Anterior cingulate cortex (tissue), 58 donors: ENCODE data around the gene AIFM2.
"Not testable (repeated sequence)": the region's sequence is repeated elsewhere in the genome, so short reads cannot be mapped to it uniquely, and the experiment has no call there.

ENCODE experiments used
- DNase-seq, 58 donors: peaks; one replicate each; lab custom pipeline; 2025; lab: John Stamatoyannopoulos, UW

The AIFM2 gene

GRCh38 chr10:70124415-70124814 is 8.2 kb downstream of the AIFM2 start:
- DNase-seq: no peak

DNA sequence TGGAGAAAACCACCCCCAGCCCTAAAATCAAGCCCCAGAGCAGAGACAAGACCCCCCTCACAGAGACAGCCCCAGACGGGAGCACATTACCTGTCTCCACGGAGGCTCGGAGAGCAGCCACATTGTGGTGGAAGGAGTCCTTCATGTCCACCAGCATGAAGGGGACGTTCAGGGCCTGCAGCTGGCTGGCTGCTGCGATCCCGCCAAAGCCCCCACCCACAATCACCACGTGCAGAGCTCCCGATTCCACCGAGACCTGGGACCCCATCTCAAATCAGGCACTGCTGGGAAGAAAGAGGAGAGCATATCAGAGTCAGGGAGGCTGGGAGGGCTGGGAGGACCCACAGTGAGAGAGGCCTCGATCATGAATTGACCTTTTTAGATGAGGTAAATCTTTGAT is 8.8 kb downstream of the AIFM2 start:
- DNase-seq: no peak

GRCh38 chr10:70123166-70123565 is 9.5 kb downstream of the AIFM2 start:
- not testable (repeated sequence) for DNase-seq

- no peak for DNase-seq
Observed at GRCh38 chr10:70122742-70123141, 9.9 kb downstream of the AIFM2 start.

DNA sequence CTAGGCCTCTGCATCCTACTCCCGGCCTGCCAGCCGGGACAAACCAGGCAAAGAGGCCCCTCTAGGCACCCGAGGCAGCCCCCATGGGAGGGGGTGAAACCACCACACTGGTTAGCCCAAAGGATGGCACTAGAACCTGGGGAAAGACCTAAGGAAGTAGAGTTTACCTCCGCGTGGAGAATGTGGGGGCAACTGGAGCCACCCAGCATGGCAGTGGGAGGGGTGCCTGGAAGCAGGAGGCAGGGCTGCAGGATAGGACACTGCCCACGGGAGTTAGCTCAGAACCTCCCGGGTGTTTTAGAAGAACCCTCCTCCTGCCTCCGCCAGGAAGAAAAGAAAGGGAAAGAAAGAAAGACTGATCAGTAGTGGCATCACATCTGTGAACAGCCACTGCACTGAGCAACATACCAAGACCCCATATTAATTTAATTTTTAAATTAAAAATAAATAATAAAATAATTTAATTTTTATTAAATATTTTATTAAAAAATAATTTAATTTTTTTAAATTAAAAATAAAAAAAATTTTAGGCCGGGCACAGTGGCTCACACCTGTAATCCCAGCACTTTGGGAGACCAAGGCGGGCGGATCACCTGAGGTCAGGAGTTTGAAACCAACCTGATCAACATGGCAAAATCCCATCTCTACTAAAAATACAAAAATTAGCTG is 11.2 kb downstream of the AIFM2 start:
- no peak for DNase-seq

- no peak for DNase-seq
Observed at GRCh38 chr10:70120417-70120816, 12.2 kb downstream of the AIFM2 start.

- DNase-seq: no peak
Observed at GRCh38 chr10:70119623-70120022, 13.0 kb downstream of the AIFM2 start.

DNA sequence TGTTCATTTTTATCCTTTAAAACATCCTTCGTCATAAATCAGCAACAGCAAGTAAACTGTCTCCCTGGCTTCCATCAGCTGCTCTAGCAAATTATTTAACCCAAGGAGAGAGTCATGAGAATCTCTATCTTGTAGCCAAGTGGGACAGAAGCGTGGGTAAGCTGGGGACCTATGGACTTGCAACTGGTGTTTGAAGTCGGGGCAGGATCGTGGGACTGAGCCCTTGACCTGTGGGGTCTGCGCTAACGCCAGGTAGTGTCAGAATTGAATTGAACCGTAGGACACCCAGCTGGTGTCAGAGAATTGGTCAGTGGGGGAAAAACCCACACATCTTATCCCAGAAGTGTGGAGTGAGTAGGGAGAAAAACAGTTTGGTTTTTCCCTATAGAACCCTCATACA is 13.4 kb downstream of the AIFM2 start:
- DNase-seq: no peak

DNA sequence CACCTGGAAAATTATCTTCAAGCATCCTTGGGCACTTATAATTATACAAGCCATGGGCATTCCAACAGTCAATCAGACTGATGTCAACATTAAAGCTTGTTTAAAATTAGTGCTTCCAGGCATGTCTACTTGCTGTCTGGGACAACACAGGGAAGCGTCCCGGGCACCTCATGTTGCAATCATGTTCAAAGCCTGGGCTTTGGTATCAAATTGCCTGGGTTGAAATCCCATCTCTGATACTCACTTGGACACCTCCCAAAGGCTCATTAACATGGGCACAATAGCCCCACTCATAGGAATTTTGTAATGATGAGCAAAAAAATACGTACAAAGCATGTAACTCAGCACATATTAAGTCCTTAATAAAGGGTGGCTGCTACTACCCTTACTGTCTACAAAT is 14.4 kb downstream of the AIFM2 start:
- DNase-seq: no peak

GRCh38 chr10:70117646-70118045 is 15.0 kb downstream of the AIFM2 start:
- DNase-seq: no peak

DNA sequence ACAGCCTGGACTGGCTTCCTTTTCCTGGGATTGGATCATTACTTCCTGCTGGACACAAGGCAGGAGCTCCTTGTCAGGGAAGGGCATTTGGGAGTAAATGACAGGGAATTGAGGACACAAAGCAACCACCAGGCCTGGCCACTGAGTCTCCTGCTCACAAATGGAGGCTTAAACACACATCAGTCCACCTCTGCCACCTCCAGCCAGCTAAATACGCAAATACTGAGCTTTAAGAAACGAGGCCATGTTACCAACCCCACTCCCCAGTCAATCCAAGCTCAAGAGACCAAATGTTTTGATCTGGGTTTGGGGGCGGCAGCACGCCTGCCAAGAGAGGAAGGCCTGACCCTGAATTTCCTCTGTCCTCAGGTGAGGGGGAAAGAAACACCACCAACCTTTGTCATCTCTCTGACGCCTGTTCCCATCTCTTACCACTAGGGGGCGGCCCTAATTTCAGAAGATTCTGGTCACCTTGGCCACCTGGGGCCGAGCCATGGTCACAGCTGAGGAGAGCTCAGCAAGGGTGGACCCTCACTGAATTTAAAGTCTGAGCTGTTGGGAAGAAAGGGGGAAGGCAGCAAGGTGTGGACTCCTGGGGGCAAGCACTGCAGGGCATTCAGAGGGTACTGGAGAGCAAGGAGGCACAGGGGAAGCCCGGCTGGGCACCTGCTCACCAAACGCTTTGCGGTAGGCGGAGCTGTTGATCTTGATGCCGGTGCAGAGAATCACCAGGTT is 16.5 kb downstream of the AIFM2 start:
- DNase-seq: peak in 17 of 58 donors; percentile 2 to 28 (median 14)

DNA sequence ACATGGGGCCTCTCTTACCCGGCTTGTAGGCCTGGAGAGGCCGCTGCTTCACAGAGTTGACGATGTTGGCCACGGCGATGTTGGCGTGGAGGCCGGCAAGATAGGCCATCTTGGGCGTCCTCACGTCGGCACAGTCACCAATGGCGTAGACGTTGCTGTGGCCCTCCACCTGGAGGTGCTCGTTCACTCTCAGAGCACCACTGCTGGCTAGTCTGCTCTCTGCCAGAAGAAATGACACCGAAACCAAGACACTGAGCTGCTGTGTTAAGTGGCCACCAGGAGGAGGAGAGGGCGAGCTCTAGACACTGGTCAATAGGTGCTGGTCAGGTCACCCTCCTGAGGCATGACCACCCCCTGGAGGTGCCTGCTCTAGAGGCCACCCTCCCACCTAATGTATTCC is 17.7 kb downstream of the AIFM2 start:
- no peak for DNase-seq

DNA sequence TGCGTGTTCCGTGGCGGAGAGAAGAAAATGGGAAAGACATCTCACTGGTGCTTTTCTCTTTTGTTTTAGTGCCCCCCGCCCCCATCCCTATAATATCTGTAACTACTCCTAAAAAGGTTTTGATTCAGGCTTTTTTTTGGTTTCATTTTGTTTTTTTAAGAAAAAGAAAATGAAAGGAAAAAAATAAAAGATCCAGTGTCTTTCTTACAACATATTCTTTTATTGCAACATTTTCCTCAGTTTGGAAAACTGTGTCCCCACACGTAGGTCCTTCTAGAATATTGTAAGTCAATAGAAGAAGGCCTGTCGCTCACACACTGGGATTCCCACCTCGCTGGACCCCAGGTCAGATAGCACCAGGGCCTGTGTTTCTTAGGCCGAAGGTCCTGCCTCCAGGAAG is 20.6 kb downstream of the AIFM2 start:
- no peak for DNase-seq

- DNase-seq: no peak
Observed at GRCh38 chr10:70111496-70111895, 21.1 kb downstream of the AIFM2 start.

DNA sequence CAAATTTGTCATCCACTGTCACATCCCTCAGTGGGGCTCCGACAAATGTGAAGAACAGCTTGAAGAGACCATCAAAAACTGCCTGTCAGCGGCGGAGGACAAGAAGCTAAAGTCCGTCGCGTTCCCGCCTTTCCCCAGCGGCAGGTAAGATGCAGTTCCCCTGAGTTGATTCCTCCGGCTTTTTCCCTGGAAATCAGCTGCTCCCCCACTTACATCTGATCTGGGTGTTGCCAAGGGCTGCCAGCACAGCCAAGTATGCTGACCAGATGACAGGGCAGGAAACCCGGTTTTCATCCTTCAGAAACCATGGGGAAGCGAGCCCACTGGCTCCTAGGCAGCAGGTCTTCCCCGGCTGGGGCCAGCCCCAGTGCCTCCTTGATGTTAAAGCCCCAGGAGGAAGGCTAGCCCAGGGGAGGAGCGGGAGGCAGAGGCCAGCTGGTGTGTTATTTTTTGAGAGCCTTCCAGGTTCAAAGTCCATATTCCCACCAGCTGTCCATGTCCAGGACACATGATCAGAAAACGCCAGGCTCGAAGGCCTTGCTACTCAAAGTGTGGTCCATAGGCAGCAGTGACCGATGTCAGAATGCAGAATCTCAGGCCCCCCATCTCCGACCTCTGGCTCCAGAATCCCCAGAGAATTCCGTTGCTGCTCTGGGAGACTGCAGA is 23.4 kb downstream of the AIFM2 start:
- DNase-seq: no peak

DNA sequence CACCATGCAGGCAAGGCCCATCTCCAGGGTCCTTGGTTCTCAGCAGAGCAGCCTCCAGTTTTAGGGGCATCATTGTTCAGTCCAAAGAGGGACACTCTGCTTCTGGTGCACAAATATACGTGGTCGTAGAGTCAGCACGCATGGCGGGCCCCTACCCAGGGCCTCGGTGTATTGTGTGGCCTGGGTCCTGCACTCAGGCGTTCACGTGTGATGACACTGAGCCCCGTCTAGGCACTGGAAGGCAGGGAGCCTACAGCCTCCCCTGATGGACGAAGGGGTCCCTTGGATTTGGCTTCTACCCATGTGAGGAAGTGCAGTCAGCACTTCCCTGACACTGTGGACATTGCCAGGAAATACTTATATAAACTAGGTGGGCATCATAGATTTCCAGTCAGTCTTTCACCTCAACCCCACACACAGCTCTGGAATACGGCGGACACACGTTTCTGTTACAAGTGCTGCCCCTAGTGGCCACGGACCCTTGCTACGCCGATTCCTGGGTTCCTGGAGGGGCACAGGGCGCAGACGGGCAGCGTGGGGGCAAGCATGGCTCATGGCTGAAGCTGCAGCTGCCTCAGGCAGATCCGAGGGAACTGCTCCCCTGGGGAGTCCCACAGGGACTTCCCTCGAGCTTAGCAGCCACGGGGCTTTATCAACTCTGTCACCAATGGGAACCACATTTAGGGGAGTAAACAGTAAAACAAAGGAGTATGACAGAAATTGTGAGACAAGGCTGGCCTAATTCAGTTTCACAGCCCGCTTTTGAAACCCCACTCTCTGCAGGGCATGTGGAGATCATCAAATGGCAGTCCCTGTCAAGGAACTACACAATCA is 25.4 kb downstream of the AIFM2 start:
- no peak for DNase-seq

- no peak for DNase-seq
Observed at GRCh38 chr10:70101668-70102067, 31.0 kb downstream of the AIFM2 start.

GRCh38 chr10:70101068-70101562 is 31.5 kb downstream of the AIFM2 start:
- DNase-seq: not testable (repeated sequence)

DNA sequence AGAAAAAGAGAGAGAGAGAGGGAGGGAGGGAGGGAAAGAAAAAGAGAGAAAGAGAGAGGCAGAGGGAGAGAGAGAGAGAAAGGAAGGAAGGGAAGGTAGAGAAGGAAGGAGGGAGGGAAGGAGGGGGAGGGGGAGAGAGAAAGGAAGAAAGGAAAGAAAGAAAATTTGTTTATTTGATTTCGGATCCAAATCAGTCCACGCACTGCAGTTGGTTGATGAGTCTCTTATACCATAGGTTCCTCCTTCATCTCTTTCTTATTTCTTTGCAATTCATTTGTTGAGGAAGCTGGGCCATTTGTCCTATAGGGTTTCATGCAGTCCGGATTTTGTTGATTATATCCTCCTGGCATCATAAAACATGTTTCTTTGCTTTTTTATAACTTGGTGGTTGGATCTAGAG is 34.4 kb downstream of the AIFM2 start:
- no peak for DNase-seq

GRCh38 chr10:70097459-70097858 is 35.2 kb downstream of the AIFM2 start:
- no peak for DNase-seq
